ENCODE measurements around the gene DCDC2B. TPM values are rescaled to one million over a fixed set of nuclear protein-coding genes. Genes with fewer than 3 reads are reported as not detected.

The DCDC2B gene
- total RNA-seq, 1 donor from 2014 or later, result not detected

DNA sequence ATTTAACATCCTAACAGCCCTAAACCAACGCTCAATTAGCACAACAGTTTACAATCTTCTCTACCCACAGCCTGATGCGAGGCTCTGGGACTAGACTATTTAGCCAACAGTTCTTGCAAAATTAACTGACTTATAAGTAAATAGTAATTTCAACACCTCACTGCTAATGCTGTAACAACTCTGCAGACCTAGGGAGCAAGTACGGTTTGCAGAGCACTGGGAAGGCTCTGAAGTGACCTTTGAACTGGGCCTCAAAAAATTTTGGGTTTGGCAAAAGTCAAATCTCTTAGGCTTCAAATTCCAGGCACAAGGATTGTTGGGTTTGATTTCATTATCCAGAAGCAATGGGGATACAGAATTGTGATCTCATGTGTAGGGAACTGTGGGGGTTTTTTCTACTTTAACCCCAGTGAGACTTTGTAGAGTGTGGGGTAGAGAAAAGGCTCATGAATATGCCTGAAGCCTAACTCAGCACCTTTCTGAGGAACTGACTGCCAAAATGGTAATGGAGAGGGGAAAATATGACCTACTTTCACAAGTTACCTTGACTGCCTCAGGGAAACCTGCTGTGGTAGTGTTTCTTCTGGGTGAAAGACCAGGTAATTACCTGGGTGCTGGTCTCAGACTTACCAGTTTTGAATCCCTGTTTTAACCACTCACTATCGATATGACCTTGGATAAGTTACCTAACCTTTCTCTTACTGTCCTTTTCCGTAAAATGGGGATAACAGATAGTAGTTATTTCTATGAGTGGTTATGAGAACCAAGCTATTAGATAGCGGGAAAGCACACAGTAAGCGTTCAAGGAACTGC lies 30.3 kb upstream of the DCDC2B start:
- peak overlapping the region; percentile 80 for H3K4me3 ChIP-seq

DNA sequence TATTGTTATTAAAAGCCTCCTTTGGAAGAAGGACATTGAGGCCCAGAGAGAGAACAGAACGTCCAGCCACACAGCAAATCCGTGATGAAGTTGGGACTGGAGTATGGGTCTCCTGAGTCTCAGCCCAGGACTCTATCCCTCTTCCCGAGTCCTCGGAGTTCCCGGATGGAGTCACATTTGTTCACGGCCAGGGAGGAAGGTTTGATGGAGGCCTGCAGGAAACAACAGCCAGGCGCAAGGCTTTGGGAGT lies 29.8 kb upstream of the DCDC2B start:
- Histone ChIP-seq H3K4me1 (peaks cover 37% of the 10 kb centered on the region), H3K4me3 (peak overlapping the region; percentile 80), H3K9me3 (no peaks in the 10 kb centered on the region), H3K27me3 (no peaks in the 10 kb centered on the region), H3K27ac (peak overlapping the region; percentile 94), H3K36me3 (peaks cover 29% of the 10 kb centered on the region)
- intact Hi-C loops (cut with DNase I), result no loop called here
- TF ChIP-seq, protein P1, sequence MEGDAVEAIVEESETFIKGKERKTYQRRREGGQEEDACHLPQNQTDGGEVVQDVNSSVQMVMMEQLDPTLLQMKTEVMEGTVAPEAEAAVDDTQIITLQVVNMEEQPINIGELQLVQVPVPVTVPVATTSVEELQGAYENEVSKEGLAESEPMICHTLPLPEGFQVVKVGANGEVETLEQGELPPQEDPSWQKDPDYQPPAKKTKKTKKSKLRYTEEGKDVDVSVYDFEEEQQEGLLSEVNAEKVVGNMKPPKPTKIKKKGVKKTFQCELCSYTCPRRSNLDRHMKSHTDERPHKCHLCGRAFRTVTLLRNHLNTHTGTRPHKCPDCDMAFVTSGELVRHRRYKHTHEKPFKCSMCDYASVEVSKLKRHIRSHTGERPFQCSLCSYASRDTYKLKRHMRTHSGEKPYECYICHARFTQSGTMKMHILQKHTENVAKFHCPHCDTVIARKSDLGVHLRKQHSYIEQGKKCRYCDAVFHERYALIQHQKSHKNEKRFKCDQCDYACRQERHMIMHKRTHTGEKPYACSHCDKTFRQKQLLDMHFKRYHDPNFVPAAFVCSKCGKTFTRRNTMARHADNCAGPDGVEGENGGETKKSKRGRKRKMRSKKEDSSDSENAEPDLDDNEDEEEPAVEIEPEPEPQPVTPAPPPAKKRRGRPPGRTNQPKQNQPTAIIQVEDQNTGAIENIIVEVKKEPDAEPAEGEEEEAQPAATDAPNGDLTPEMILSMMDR (IDR thresholded peaks at IDR 0.05), result no peak
- DNase-seq, result no peak
- ATAC-seq, result no peak

More for the DNA sequence above, 30.3 kb upstream of the DCDC2B start:
- Histone ChIP-seq H3K27me3 (no peaks in the 10 kb centered on the region), H3K9me3 (no peaks in the 10 kb centered on the region), H3K27ac (peak overlapping the region; percentile 94), H3K4me1 (peaks cover 32% of the 10 kb centered on the region), H3K36me3 (peaks cover 24% of the 10 kb centered on the region)
- TF ChIP-seq, protein P1 (IDR thresholded peaks at IDR 0.05), result no peak
- DNase-seq, result no peak
- ATAC-seq, result no peak
- intact Hi-C loops (cut with DNase I), result no loop called here

DNA sequence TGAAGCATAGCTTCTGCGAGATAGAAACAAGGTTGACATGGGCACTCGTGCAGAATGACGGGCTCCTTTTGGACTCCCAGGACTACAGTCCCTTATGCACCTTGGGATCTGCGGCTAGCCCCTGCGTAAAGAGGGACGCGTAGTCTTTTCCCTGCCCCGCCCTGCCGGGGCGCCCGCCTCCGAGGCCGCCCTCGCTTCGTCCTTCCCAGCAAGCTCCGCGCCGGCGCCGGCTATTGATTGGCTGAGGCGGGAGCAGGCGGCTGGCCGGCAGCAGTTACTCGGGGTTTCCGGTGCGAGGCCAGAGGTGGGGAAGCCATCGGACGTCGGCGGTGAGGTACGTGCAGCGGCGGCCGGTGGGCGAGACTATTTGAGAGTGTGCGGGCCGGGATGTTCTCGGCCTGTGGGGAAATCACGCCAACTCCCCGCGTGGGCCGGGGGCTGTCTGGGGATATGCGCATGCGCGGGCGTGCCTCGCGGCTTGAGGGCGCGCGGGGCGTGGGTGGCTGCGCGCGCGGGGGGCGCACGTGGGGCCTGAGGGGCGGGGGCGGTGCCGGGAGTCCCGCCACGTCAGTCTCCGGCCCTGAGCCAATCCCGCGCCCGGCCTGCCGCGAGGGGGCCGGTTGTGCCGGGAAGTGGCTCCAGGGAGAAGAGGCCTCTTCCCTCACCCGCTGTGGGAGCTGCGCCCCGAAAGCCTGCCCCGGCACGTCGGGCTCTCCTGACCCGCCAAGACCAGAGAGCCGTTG lies 29.3 kb upstream of the DCDC2B start, which contains the start of gene TXLNA:
TXLNA (plus strand) TSS at position 233 of the 743 bp plus-strand sequence. CDS start 671 bp downstream, outside the sequence.
- Histone ChIP-seq H3K9me3 (no peaks in the 10 kb centered on the region), H3K36me3 (peaks cover 34% of the 10 kb centered on the region), H3K4me3 (peak within 1 kb of the TSS; percentile 80), H3K4me1 (peaks cover 42% of the 10 kb centered on the region), H3K27me3 (no peaks in the 10 kb centered on the region), H3K27ac (peak within 1 kb of the TSS; percentile 94)
- TF ChIP-seq, protein P1 (IDR thresholded peaks at IDR 0.05), result no peak
- DNase-seq, result peak; percentile 98
- ATAC-seq, result peak; percentile 95
- intact Hi-C loops (cut with DNase I), result no loop called here

DNA sequence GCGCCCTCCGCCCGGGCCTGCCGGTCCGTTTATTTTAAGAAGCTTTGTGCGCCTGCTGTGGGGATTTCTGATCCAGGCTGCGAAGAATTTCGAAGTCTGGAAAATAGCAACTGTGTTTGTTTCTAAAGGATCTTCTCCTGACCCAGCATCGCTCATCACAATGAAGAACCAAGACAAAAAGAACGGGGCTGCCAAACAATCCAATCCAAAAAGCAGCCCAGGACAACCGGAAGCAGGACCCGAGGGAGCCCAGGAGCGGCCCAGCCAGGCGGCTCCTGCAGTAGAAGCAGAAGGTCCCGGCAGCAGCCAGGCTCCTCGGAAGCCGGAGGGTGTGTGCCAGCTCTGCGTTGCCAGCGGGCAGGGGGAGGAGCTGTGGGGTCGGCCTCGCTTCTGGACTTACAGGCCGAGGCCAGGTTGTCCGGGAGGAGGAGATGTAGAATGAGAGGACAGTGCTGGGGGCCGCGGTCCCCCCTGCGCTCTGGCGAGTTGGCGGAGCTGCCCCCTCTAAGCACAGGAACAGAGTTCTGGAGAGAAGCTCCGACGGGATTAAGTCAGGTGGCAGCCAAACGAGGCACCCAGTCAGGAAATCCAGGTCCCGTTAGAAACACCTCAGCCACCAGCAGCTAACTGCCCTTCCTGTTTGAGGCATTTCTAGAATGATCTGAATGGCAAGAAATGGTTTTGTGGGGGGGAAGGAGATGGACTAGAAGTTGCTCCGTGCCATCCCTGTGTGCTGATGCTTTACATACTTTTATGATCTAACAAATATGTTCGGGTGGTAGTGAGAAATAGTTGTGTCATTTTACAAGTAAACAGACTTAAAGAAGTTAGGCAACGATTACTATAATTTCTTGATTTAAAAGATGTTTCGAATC lies 28.5 kb upstream of the DCDC2B start:
- TF ChIP-seq, protein P1 (IDR thresholded peaks at IDR 0.05), result no peak
- DNase-seq, result peak; percentile 84
- Histone ChIP-seq H3K36me3 (peaks cover 40% of the 10 kb centered on the region), H3K27me3 (no peaks in the 10 kb centered on the region), H3K27ac (peak overlapping the region; percentile 94), H3K9me3 (no peaks in the 10 kb centered on the region), H3K4me3 (peak overlapping the region; percentile 80), H3K4me1 (peaks cover 45% of the 10 kb centered on the region)
- ATAC-seq, result peak; percentile 45
- intact Hi-C loops (cut with DNase I), result no loop called here

DNA sequence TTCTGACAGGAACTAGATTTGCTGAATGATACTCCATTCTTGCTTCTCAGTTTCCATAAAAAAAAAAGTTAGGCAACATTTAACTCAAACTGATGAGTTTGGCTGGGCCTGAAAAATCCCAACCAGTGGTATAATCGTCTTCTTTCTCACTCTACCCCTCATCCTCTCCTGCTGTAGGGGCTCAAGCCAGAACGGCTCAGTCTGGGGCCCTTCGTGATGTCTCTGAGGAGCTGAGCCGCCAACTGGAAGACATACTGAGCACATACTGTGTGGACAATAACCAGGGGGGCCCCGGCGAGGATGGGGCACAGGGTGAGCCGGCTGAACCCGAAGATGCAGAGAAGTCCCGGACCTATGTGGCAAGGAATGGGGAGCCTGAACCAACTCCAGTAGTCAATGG lies 27.8 kb upstream of the DCDC2B start:
- intact Hi-C loops (cut with DNase I), result no loop called here
- H3K27ac ChIP-seq, result no peak overlapping the region
- TF ChIP-seq, protein P1 (IDR thresholded peaks at IDR 0.05), result no peak
- no peak for ATAC-seq
- no peaks in the 10 kb centered on the region for H3K9me3 ChIP-seq
- peaks cover 43% of the 10 kb centered on the region for H3K36me3 ChIP-seq
- H3K4me1 ChIP-seq, result peaks cover 45% of the 10 kb centered on the region
- peak overlapping the region; percentile 80 for H3K4me3 ChIP-seq
- no peaks in the 10 kb centered on the region for H3K27me3 ChIP-seq
- DNase-seq, result no peak
